ENCODE results near the gene ADAMTSL3. TPM values are rescaled to one million over a fixed set of nuclear protein-coding genes. Genes with fewer than 3 reads are reported as not detected.

ADAMTSL3 gene
- polyA plus RNA-seq, 1 donor = 8.0 TPM

- WGBS (ENCODE audit: insufficient coverage, low lambda C conversion rate) = no CpG with 5 or more reads among the region's 4 CpGs
- Histone ChIP-seq H3K27me3 (ENCODE audit: control insufficient read depth, insufficient read depth, low read length) (no peaks in the 10 kb centered on the region), H3K9me3 (ENCODE audit: control insufficient read depth, low read depth, low read length) (no peaks in the 10 kb centered on the region), H3K27ac (ENCODE audit: low read length) (no peak overlapping the region), H3K36me3 (ENCODE audit: control insufficient read depth, insufficient read depth, low read length) (no peaks in the 10 kb centered on the region), H3K4me3 (ENCODE audit: low read length) (no peak overlapping the region), H3K4me1 (ENCODE audit: control insufficient read depth, insufficient read depth, low read length) (no peaks in the 10 kb centered on the region)
- no peak for DNase-seq
These were observed 113.8 kb downstream of the ADAMTSL3 start for GRCh38 chr15:83767741-83768140.

DNA sequence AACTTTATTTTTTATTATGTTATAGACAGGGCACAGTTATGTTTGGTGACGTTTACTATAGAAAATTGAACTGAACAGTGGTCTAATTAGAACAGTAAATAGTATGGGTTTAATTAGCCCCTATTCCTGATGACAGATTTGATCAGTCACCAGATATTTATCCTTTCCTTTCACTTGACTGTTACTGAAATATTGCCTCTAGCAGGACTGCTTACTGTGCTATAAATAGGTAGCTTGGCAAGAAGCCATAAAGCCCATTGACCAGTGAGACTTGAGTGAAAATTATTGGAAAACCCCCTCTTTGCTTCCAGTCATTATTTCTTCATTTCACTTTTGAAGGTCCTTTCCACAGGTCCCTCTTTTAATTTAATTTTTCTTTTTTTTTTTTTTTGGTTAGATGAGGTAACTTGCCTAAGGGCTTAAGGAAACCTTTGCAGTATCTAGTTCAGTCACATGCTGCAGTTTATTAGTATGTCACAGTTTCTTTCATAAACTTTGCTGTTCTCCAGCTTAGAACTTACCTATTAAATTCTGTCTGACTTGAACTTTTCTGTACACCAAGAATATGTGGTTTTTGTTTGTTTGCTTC lies 115.6 kb downstream of the ADAMTSL3 start:
- 100% methylated on average over 1 of the region's 1 CpG for WGBS (ENCODE audit: insufficient coverage, low lambda C conversion rate)
- no peak for DNase-seq
- H3K36me3 ChIP-seq (ENCODE audit: control insufficient read depth, insufficient read depth, low read length) = no peaks in the 10 kb centered on the region

GRCh38 chr15:83775738-83776137 lies 121.8 kb downstream of the ADAMTSL3 start:
- Histone ChIP-seq H3K27me3 (ENCODE audit: control insufficient read depth, insufficient read depth, low read length) (no peaks in the 10 kb centered on the region), H3K9me3 (ENCODE audit: control insufficient read depth, low read depth, low read length) (no peaks in the 10 kb centered on the region), H3K36me3 (ENCODE audit: control insufficient read depth, insufficient read depth, low read length) (no peaks in the 10 kb centered on the region), H3K4me3 (ENCODE audit: low read length) (no peak overlapping the region), H3K4me1 (ENCODE audit: control insufficient read depth, insufficient read depth, low read length) (no peaks in the 10 kb centered on the region), H3K27ac (ENCODE audit: low read length) (no peak overlapping the region)
- DNase-seq = no peak
- no CpG with 5 or more reads among the region's 3 CpGs for WGBS (ENCODE audit: insufficient coverage, low lambda C conversion rate)

More for the DNA sequence above, 115.6 kb downstream of the ADAMTSL3 start:
- no peaks in the 10 kb centered on the region for H3K4me1 ChIP-seq (ENCODE audit: control insufficient read depth, insufficient read depth, low read length)
- no peaks in the 10 kb centered on the region for H3K9me3 ChIP-seq (ENCODE audit: control insufficient read depth, low read depth, low read length)
- no peak overlapping the region for H3K27ac ChIP-seq (ENCODE audit: low read length)
- no peaks in the 10 kb centered on the region for H3K27me3 ChIP-seq (ENCODE audit: control insufficient read depth, insufficient read depth, low read length)
- H3K4me3 ChIP-seq (ENCODE audit: low read length) = no peak overlapping the region

DNA sequence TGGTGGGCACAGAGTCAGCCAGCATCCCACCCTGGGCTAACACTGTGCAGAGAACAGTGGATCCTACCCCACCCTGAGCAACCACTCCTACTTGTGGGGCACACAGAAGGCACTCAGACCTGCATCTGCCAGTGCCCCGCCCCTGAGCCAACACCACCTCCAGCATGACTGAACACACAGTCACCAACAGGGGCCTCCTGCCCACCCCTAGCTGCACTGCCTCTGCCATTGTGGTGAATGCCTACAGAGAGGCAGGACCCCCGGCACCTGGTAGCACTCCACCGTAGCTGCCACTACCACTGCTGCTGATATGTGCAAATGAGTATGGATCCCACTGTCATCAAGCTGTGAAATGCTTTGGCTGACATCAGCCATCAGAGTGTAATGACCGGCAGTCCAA lies 123.1 kb downstream of the ADAMTSL3 start:
- WGBS (ENCODE audit: insufficient coverage, low lambda C conversion rate) = no CpG with 5 or more reads among the region's 4 CpGs
- Histone ChIP-seq H3K36me3 (ENCODE audit: control insufficient read depth, insufficient read depth, low read length) (no peaks in the 10 kb centered on the region), H3K27ac (ENCODE audit: low read length) (no peak overlapping the region), H3K4me3 (ENCODE audit: low read length) (no peak overlapping the region), H3K9me3 (ENCODE audit: control insufficient read depth, low read depth, low read length) (no peaks in the 10 kb centered on the region), H3K4me1 (ENCODE audit: control insufficient read depth, insufficient read depth, low read length) (no peaks in the 10 kb centered on the region), H3K27me3 (ENCODE audit: control insufficient read depth, insufficient read depth, low read length) (no peaks in the 10 kb centered on the region)
- no peak for DNase-seq

DNA sequence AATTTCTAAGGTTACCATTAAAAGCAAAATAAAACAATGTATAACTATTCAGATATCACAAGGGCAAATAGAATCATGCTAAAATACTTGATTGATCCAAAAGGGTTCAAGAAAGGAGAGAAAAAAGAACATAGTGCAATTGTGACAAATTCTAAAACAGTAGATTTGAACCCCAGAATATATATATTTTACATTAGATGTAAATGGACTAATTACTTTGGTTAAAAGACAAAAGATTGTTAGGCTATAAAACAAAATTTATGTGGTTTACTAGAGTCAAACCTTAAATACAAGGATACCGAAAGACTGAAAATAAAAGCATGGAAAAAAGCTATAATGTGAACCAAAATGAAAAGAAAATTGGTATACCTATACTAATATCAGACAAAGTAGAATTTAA lies 129.3 kb downstream of the ADAMTSL3 start:
- H3K36me3 ChIP-seq (ENCODE audit: control insufficient read depth, insufficient read depth, low read length) = no peaks in the 10 kb centered on the region
- peaks cover 2% of the 10 kb centered on the region for H3K9me3 ChIP-seq (ENCODE audit: control insufficient read depth, low read depth, low read length)
- H3K27me3 ChIP-seq (ENCODE audit: control insufficient read depth, insufficient read depth, low read length) = no peaks in the 10 kb centered on the region
- no peaks in the 10 kb centered on the region for H3K4me1 ChIP-seq (ENCODE audit: control insufficient read depth, insufficient read depth, low read length)
- no peak overlapping the region for H3K27ac ChIP-seq (ENCODE audit: low read length)
- 100% methylated on average over 1 of the region's 1 CpG for WGBS (ENCODE audit: insufficient coverage, low lambda C conversion rate)
- H3K4me3 ChIP-seq (ENCODE audit: low read length) = no peak overlapping the region
- DNase-seq = no peak

- H3K27ac ChIP-seq (ENCODE audit: low read length) = no peak overlapping the region
These were observed 131.1 kb downstream of the ADAMTSL3 start for GRCh38 chr15:83784975-83785374.

GRCh38 chr15:83786336-83786735 lies 132.4 kb downstream of the ADAMTSL3 start:
- WGBS (ENCODE audit: insufficient coverage, low lambda C conversion rate) = 96% methylated on average over 4 of the region's 5 CpGs
- peaks cover 2% of the 10 kb centered on the region for H3K9me3 ChIP-seq (ENCODE audit: control insufficient read depth, low read depth, low read length)
- H3K27me3 ChIP-seq (ENCODE audit: control insufficient read depth, insufficient read depth, low read length) = no peaks in the 10 kb centered on the region
- H3K4me3 ChIP-seq (ENCODE audit: low read length) = no peak overlapping the region
- no peaks in the 10 kb centered on the region for H3K4me1 ChIP-seq (ENCODE audit: control insufficient read depth, insufficient read depth, low read length)
- no peaks in the 10 kb centered on the region for H3K36me3 ChIP-seq (ENCODE audit: control insufficient read depth, insufficient read depth, low read length)
- DNase-seq = no peak
- H3K27ac ChIP-seq (ENCODE audit: low read length) = no peak overlapping the region

More at GRCh38 chr15:83784975-83785374, 131.1 kb downstream of the ADAMTSL3 start:
- H3K9me3 ChIP-seq (ENCODE audit: control insufficient read depth, low read depth, low read length) = peaks cover 2% of the 10 kb centered on the region
- DNase-seq = no peak
- no peaks in the 10 kb centered on the region for H3K36me3 ChIP-seq (ENCODE audit: control insufficient read depth, insufficient read depth, low read length)
- H3K4me3 ChIP-seq (ENCODE audit: low read length) = no peak overlapping the region
- H3K4me1 ChIP-seq (ENCODE audit: control insufficient read depth, insufficient read depth, low read length) = no peaks in the 10 kb centered on the region
- H3K27me3 ChIP-seq (ENCODE audit: control insufficient read depth, insufficient read depth, low read length) = no peaks in the 10 kb centered on the region

DNA sequence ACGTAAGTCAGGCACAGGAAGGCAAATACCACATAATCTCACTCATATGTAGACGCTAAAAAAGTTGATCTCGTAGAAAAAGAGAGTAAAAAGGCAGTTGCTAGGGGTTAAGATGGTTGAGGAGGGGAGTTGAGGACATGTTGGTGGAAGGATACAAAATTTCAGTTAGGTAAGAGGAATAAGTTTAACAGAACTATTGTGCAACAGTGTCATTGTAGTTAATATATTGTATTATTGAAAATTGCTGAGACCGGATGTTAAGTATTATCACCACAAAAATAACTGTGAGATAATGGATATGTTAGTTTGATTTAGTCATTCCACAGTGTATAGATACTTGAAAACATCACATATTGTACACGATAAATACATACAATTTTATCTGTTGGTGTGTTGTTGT lies 139.1 kb downstream of the ADAMTSL3 start:
- H3K4me3 ChIP-seq (ENCODE audit: low read length) = no peak overlapping the region
- no peaks in the 10 kb centered on the region for H3K9me3 ChIP-seq (ENCODE audit: control insufficient read depth, low read depth, low read length)
- WGBS (ENCODE audit: insufficient coverage, low lambda C conversion rate) = 96% methylated on average over 3 of the region's 5 CpGs
- H3K27ac ChIP-seq (ENCODE audit: low read length) = no peak overlapping the region
- no peaks in the 10 kb centered on the region for H3K27me3 ChIP-seq (ENCODE audit: control insufficient read depth, insufficient read depth, low read length)
- DNase-seq = no peak
- H3K36me3 ChIP-seq (ENCODE audit: control insufficient read depth, insufficient read depth, low read length) = no peaks in the 10 kb centered on the region
- no peaks in the 10 kb centered on the region for H3K4me1 ChIP-seq (ENCODE audit: control insufficient read depth, insufficient read depth, low read length)

DNA sequence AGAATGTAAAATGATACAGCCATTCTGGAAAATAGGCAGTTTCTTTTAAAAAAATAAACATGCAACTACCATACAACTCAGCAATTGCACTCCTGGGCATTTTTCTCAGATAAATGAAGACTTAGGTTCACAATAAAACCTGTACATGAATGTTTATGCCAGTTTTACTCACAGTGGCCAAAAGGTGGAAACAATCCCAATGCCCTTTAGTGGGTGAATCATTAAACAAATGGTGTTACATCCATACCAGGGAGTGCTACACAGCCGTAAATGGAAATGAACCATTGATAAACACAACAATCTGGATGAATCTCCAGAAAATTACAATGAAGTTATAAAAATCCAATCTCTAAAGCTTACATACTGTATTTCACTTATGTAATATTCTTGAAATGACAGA lies 140.3 kb downstream of the ADAMTSL3 start:
- no CpG with 5 or more reads among the region's 1 CpG for WGBS (ENCODE audit: insufficient coverage, low lambda C conversion rate)
- Histone ChIP-seq H3K9me3 (ENCODE audit: control insufficient read depth, low read depth, low read length) (no peaks in the 10 kb centered on the region), H3K4me3 (ENCODE audit: low read length) (no peak overlapping the region), H3K27ac (ENCODE audit: low read length) (no peak overlapping the region), H3K27me3 (ENCODE audit: control insufficient read depth, insufficient read depth, low read length) (no peaks in the 10 kb centered on the region), H3K36me3 (ENCODE audit: control insufficient read depth, insufficient read depth, low read length) (no peaks in the 10 kb centered on the region), H3K4me1 (ENCODE audit: control insufficient read depth, insufficient read depth, low read length) (no peaks in the 10 kb centered on the region)
- DNase-seq = no peak

DNA sequence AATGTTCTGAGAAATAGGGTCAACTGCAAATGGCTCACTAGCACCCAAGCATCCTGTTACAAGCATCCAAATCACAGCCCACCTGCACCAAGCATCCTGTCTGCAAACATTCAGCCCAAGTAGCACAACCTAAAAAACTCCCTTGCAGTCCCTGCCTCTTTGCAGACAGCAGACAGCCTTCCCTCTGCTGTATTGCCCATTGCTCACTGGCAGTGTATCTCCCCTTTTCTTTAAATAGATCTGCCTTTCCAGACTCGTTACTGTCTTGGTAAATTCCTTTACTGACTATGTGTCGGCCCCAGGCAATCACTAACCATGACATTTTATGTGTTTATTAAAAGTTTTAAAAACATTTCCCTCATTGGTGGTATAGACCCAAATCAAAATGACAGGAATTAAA lies 155.4 kb downstream of the ADAMTSL3 start:
- Histone ChIP-seq H3K9me3 (ENCODE audit: control insufficient read depth, low read depth, low read length) (peaks cover 7% of the 10 kb centered on the region), H3K27me3 (ENCODE audit: control insufficient read depth, insufficient read depth, low read length) (no peaks in the 10 kb centered on the region), H3K4me1 (ENCODE audit: control insufficient read depth, insufficient read depth, low read length) (no peaks in the 10 kb centered on the region), H3K27ac (ENCODE audit: low read length) (no peak overlapping the region), H3K36me3 (ENCODE audit: control insufficient read depth, insufficient read depth, low read length) (no peaks in the 10 kb centered on the region), H3K4me3 (ENCODE audit: low read length) (no peak overlapping the region)
- 80% methylated on average over 2 of the region's 2 CpGs for WGBS (ENCODE audit: insufficient coverage, low lambda C conversion rate)
- DNase-seq = no peak

- 100% methylated on average over 2 of the region's 3 CpGs for WGBS (ENCODE audit: insufficient coverage, low lambda C conversion rate)
- Histone ChIP-seq H3K4me3 (ENCODE audit: low read length) (no peak overlapping the region), H3K4me1 (ENCODE audit: control insufficient read depth, insufficient read depth, low read length) (no peaks in the 10 kb centered on the region), H3K27me3 (ENCODE audit: control insufficient read depth, insufficient read depth, low read length) (no peaks in the 10 kb centered on the region), H3K9me3 (ENCODE audit: control insufficient read depth, low read depth, low read length) (peaks cover 7% of the 10 kb centered on the region), H3K36me3 (ENCODE audit: control insufficient read depth, insufficient read depth, low read length) (no peaks in the 10 kb centered on the region), H3K27ac (ENCODE audit: low read length) (no peak overlapping the region)
- DNase-seq = no peak
These were observed 156.2 kb downstream of the ADAMTSL3 start for GRCh38 chr15:83810110-83810509.
